ENCODE measurements around the gene ECM1.

The ECM1 gene

GRCh38 chr1:150546294-150546937 is 38.5 kb downstream of the ECM1 start:
- no peak for DNase-seq

GRCh38 chr1:150548324-150548631 is 40.4 kb downstream of the ECM1 start:
- DNase-seq: no peak

GRCh38 chr1:150548632-150549495 is 41.0 kb downstream of the ECM1 start, which contains the start of gene ADAMTSL4:
TSS of gene ADAMTSL4 (plus strand) at chr1:150549408. CDS start at chr1:150552289, 2,881 bp downstream.
- DNase-seq: peak; percentile 58

- no peak for DNase-seq
Observed at GRCh38 chr1:150549496-150550221, 41.8 kb downstream of the ECM1 start.

GRCh38 chr1:150550222-150551050 is 42.5 kb downstream of the ECM1 start:
- no peak for DNase-seq

GRCh38 chr1:150551051-150551783 is 43.3 kb downstream of the ECM1 start:
- DNase-seq: no peak

GRCh38 chr1:150551784-150552127 is 43.8 kb downstream of the ECM1 start:
- no peak for DNase-seq

- no peak for DNase-seq
Observed at GRCh38 chr1:150552128-150552910, 44.4 kb downstream of the ECM1 start.

GRCh38 chr1:150552911-150553289 is 45.0 kb downstream of the ECM1 start:
- no peak for DNase-seq

GRCh38 chr1:150553392-150554085 is 45.6 kb downstream of the ECM1 start:
- no peak for DNase-seq

GRCh38 chr1:150554086-150554452 is 46.2 kb downstream of the ECM1 start:
- DNase-seq: no peak

- no peak for DNase-seq
Observed at GRCh38 chr1:150555198-150555970, 47.5 kb downstream of the ECM1 start.

- DNase-seq: no peak
Observed at GRCh38 chr1:150555971-150556865, 48.3 kb downstream of the ECM1 start.

- DNase-seq: no peak
Observed at GRCh38 chr1:150557065-150557600, 49.2 kb downstream of the ECM1 start.

- no peak for DNase-seq
Observed at GRCh38 chr1:150557813-150558212, 49.9 kb downstream of the ECM1 start.

GRCh38 chr1:150558303-150558704 is 50.4 kb downstream of the ECM1 start:
- DNase-seq: no peak

GRCh38 chr1:150558761-150559655 is 51.1 kb downstream of the ECM1 start:
- no peak for DNase-seq

- no peak for DNase-seq
Observed at GRCh38 chr1:150559656-150560010, 51.7 kb downstream of the ECM1 start.
